Hair follicle dermal papilla cell (primary cell): Measurements from ENCODE around the gene CABLES1. TPM values are rescaled to one million over a fixed set of nuclear protein-coding genes. Genes with fewer than 3 reads are reported as not detected.

Source experiments
- total RNA-seq: library from RNA; depleted of rRNA; stranded (reverse); fragments of >200 nt; gene quantifications from 2 replicates; pipeline ENCODE4 v1.2.3, GENCODE V29; 2012

CABLES1 gene, protein sequence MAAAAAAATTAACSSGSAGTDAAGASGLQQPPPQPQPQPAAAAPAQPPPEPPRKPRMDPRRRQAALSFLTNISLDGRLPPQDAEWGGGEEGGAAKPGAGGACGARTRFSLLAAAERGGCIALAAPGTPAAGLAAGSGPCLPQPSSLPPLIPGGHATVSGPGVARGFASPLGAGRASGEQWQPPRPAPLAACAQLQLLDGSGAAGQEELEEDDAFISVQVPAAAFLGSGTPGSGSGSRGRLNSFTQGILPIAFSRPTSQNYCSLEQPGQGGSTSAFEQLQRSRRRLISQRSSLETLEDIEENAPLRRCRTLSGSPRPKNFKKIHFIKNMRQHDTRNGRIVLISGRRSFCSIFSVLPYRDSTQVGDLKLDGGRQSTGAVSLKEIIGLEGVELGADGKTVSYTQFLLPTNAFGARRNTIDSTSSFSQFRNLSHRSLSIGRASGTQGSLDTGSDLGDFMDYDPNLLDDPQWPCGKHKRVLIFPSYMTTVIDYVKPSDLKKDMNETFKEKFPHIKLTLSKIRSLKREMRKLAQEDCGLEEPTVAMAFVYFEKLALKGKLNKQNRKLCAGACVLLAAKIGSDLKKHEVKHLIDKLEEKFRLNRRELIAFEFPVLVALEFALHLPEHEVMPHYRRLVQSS
- 8.5 and 17.4 TPM in 2 replicates for total RNA-seq

DNA sequence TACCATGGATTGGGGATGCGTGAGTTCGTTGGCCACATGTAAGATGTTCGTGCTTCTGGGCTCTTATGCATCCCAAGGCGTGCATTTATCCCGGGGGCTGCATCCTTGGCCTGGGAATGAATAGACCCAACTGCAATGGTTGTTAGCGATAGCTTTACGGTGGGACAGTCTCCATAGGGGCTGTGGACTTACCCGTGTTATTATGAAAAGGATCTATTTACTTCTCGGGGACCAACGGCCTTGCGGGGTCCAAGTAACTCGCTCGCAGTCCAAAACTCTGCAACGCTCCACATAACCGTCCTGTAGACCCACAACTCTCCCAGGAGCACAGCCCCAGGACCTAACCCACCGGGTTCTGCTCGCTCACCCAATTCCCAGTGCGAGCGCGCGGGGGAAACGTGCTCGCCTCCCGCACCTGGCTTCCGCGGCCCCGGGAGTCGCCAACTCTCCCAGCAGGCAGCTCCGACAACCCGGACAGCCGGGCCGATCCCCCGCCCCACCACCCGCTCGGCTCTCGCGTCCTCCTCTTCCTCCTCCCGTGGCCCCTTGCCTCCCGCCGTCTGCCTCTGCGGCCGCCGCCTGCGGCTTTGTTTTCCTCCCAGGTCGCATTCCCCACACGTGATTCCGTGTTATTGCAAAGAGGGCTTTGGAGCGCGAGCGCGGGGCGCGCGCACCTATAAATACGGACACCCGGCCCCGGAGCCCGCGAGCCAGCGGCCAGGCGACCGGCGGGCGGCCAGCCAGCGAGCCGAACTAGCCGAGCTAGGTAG is at the start of gene CABLES1:
Gene CABLES1 (plus strand): TSS at position 706 of the 770 bp plus-strand sequence. CDS start 278 bp downstream, outside the sequence.

Other genes with a start within 250 kb of the CABLES1 start
- 13.8 and 19.6 TPM in 2 replicates for gene RBBP8, start 202.2 kb upstream of the CABLES1 start, total RNA-seq